ENCODE measurements around the gene ARL16. TPM values are rescaled to one million over a fixed set of nuclear protein-coding genes. Genes with fewer than 3 reads are reported as not detected.

Gene ARL16
- total RNA-seq, 1 experiment from 2014 or later, result 38.6 TPM

DNA sequence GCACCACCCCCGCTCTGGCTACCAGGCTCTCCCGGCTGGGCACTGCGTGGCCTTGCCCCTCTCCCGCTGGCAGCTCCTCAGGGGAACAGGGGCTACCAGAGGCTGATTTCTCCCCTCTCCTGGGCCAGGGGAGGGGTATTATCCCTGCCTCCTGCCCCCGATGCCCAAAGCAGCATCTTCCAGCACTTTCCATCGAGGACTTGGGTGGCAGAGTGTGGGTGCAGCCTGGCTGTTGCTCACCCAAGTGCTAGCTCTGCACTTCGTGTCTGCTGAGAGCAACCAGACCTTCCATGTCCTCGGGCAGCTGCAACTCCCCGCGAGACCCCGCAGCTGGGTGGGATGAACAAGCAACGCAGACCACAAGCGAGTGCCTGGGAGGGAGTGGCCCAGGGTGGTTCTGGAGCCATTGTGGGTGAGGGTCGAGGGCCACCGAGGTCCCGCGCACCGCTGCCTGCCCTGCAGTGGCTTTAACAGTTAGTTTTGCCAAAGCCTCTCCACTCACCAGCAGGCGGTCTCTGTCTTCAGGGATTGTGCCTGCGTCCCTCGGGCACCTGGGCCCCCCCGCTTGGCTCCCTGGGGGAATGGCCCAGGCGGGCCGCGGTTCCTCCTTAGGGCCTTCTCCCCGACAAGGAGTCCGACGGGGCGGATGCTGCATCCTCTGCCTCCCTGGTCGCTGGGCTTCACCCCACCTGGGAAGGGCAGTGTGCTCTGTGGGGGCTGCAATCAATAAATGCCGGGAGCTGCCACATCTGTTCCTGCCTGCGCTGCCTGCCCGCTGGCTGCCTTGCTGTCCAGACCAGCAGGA is 36.9 kb upstream of the ARL16 start:
- no peaks in the 10 kb centered on the region for H3K9me3 Mint-ChIP-seq (ENCODE audit: unreplicated experiment)
- H3K27me3 Mint-ChIP-seq (ENCODE audit: insufficient read depth, unreplicated experiment), result no peaks in the 10 kb centered on the region
- no peak overlapping the region for H3K27ac Mint-ChIP-seq (ENCODE audit: low read depth, unreplicated experiment)
- TF ChIP-seq CTCF (IDR thresholded peaks at IDR 0.05; ENCODE audit: unreplicated experiment), result no peak
- H3K4me1 Mint-ChIP-seq (ENCODE audit: insufficient read depth, unreplicated experiment), result peaks cover 21% of the 10 kb centered on the region
- H3K36me3 Mint-ChIP-seq (ENCODE audit: insufficient read depth, unreplicated experiment), result peaks cover 14% of the 10 kb centered on the region
- H3K4me3 Mint-ChIP-seq (ENCODE audit: unreplicated experiment), result no peak overlapping the region
- CTCF ChIA-PET, result interaction anchor here (0.6 to 1.0 kb wide), 2 partner anchors 9 to 121 kb away, joined by 3 read pairs; no protein-coding TSS in a partner anchor
- intact Hi-C loops (cut with micrococcal nuclease), result no loop called here
- DNase-seq (ENCODE audit: unreplicated experiment), result no peak
- no TSS peak for BruUV-seq (replicated peaks)
- POLR2A ChIA-PET, result interaction anchor here (1.6 to 1.8 kb wide), 2 partner anchors 17 to 37 kb away, joined by 5 to 9 read pairs; partner anchors contain the start of genes ARL16, HGS and MRPL12

DNA sequence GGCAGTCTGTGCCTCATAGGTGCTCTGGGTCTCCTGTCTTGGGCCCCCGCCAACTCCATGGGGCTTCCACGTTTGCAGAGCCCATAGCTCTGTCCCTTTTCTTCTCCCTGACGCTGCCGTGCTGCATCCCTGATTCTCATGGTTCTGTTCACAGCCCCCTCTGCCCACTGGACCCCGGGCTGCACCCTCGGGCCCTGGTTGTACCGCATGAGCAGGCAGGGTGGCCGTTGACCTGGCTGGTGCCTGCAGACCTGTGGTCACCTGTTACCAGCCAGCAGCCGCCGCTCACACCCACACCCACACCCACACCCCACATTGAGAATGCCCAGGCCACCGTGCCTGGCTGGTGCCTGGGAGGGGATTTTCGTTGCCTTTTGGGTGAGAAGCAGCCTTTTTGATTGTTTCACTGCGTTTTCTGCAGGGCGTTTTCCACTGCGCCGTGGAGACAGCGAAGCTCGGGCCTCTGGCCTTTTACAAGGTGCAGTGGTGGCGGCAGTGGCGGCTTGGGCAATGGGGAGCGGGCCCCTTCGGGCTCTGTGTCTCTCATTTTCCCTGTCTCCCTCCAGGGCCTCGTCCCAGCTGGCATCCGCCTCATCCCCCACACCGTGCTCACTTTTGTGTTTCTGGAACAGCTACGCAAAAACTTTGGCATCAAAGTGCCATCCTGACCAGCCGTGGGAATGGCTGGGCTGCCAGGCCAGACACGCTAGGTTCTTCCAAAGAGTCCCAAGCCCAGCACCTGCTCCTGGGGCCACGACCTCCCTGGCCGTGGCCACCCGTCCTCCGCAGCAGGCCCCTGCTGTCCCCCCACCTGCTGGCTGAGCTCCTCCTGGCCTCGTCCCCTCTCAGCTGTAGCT is 36.0 kb upstream of the ARL16 start:
- TF ChIP-seq CTCF (IDR thresholded peaks at IDR 0.05; ENCODE audit: unreplicated experiment), result no peak
- Mint-ChIP-seq H3K27ac (ENCODE audit: low read depth, unreplicated experiment) (no peak overlapping the region), H3K4me3 (ENCODE audit: unreplicated experiment) (no peak overlapping the region), H3K27me3 (ENCODE audit: insufficient read depth, unreplicated experiment) (no peaks in the 10 kb centered on the region), H3K36me3 (ENCODE audit: insufficient read depth, unreplicated experiment) (peaks cover 20% of the 10 kb centered on the region), H3K4me1 (ENCODE audit: insufficient read depth, unreplicated experiment) (peaks cover 21% of the 10 kb centered on the region), H3K9me3 (ENCODE audit: unreplicated experiment) (no peaks in the 10 kb centered on the region)
- ChIA-PET CTCF (interaction anchor here (0.5 to 0.7 kb wide), 2 partner anchors 14 to 17 kb away, joined by 3 read pairs; partner anchors contain the start of gene MRPL12), POLR2A (interaction anchor here (1.6 kb wide), 1 partner anchor 16 kb away, joined by 5 read pairs; the partner anchor contains the start of gene MRPL12)
- no peak for DNase-seq (ENCODE audit: unreplicated experiment)
- BruUV-seq (replicated peaks), result no TSS peak
- intact Hi-C loops (cut with micrococcal nuclease), result no loop called here

GRCh38 chr17:81717766-81718089 is 34.1 kb upstream of the ARL16 start:
- Mint-ChIP-seq H3K4me3 (ENCODE audit: unreplicated experiment) (no peak overlapping the region), H3K36me3 (ENCODE audit: insufficient read depth, unreplicated experiment) (peaks cover 25% of the 10 kb centered on the region), H3K4me1 (ENCODE audit: insufficient read depth, unreplicated experiment) (peaks cover 6% of the 10 kb centered on the region), H3K27ac (ENCODE audit: low read depth, unreplicated experiment) (no peak overlapping the region), H3K27me3 (ENCODE audit: insufficient read depth, unreplicated experiment) (no peaks in the 10 kb centered on the region), H3K9me3 (ENCODE audit: unreplicated experiment) (no peaks in the 10 kb centered on the region)
- no peak for DNase-seq (ENCODE audit: unreplicated experiment)
- no peak for TF ChIP-seq CTCF (IDR thresholded peaks at IDR 0.05; ENCODE audit: unreplicated experiment)
- BruUV-seq (replicated peaks), result no TSS peak
- intact Hi-C loops (cut with micrococcal nuclease), result no loop called here
- ChIA-PET POLR2A (no interaction called here), CTCF (no interaction called here)

Data from MCF 10A (cell line).